Measurements from ENCODE around the gene CDRT4.

CDRT4 gene

GRCh38 chr17:15467592-15467991 lies at the start of gene CDRT4:
CDRT4 (minus strand) TSS chr17:15467621; CDS start chr17:15440238, 27,383 bp downstream.
- Histone ChIP-seq H3K27ac (no peak within 1 kb of the TSS), H3K4me3 (no peak within 1 kb of the TSS)
- no peak for TF ChIP-seq CTCF (IDR thresholded peaks at IDR 0.05)
- DNase-seq (ENCODE audit: low spot score): no peak

- Histone ChIP-seq H3K4me3 (no peak overlapping the region), H3K27ac (no peak overlapping the region)
- DNase-seq (ENCODE audit: low spot score): no peak
- no peak for TF ChIP-seq CTCF (IDR thresholded peaks at IDR 0.05)
Measured at GRCh38 chr17:15516150-15516549, 48.7 kb upstream of the CDRT4 start.

GRCh38 chr17:15514469-15514868 lies 47.0 kb upstream of the CDRT4 start:
- DNase-seq (ENCODE audit: low spot score): no peak
- TF ChIP-seq CTCF (IDR thresholded peaks at IDR 0.05): no peak
- Histone ChIP-seq H3K4me3 (no peak overlapping the region), H3K27ac (peak overlapping the region in 1 of 2 donors; percentile 77)

GRCh38 chr17:15513856-15514459 lies 46.5 kb upstream of the CDRT4 start:
- Histone ChIP-seq H3K27ac (peak overlapping the region; percentile 77 to 82), H3K4me3 (no peak overlapping the region)
- TF ChIP-seq CTCF (IDR thresholded peaks at IDR 0.05): no peak
- no peak for DNase-seq (ENCODE audit: low spot score)

GRCh38 chr17:15513058-15513791 lies 45.8 kb upstream of the CDRT4 start:
- TF ChIP-seq CTCF (IDR thresholded peaks at IDR 0.05): no peak
- no peak overlapping the region for H3K4me3 ChIP-seq

GRCh38 chr17:15512071-15512709 lies 44.8 kb upstream of the CDRT4 start:
- no peak for TF ChIP-seq CTCF (IDR thresholded peaks at IDR 0.05)
- Histone ChIP-seq H3K4me3 (no peak overlapping the region), H3K27ac (peak overlapping the region; percentile 77 to 82)
- no peak for DNase-seq (ENCODE audit: low spot score)

More at GRCh38 chr17:15513058-15513791, 45.8 kb upstream of the CDRT4 start:
- no peak for DNase-seq (ENCODE audit: low spot score)
- H3K27ac ChIP-seq: peak overlapping the region; percentile 77 to 82

Measured in coronary artery (tissue), 2 donors.